HUES48 (cell line): ENCODE results near the gene FAM151A.
"Not testable (repeated sequence)": the region's sequence is repeated elsewhere in the genome, so short reads cannot be mapped to it uniquely, and the experiment has no call there.

Experiments
- H3K27ac ChIP-seq: one replicate; pipeline ENCODE4 v1.7.0; 2013; ENCODE audit warnings: low read depth, low read length, inconsistent platforms
- H3K27me3 ChIP-seq: 2 replicates; pipeline ENCODE4 v1.6.1; 2013; ENCODE audit warnings: mild to moderate bottlenecking, low read length; ENCODE audit not compliant: control insufficient read depth, insufficient read depth
- H3K36me3 ChIP-seq: 2 replicates; pipeline ENCODE4 v1.6.1; 2013; ENCODE audit warnings: low read length; ENCODE audit not compliant: control insufficient read depth, insufficient read depth
- H3K4me1 ChIP-seq: 2 replicates; pipeline ENCODE4 v1.6.1; 2013; ENCODE audit warnings: mild to moderate bottlenecking, low read length; ENCODE audit not compliant: control insufficient read depth, insufficient read depth
- H3K4me3 ChIP-seq: 2 replicates; pipeline ENCODE4 v1.5.1; 2013; ENCODE audit warnings: mild to moderate bottlenecking, low read depth, low read length
- H3K9ac ChIP-seq: 2 replicates; pipeline ENCODE4 v1.6.1; 2013; ENCODE audit warnings: mild to moderate bottlenecking, low read depth, low read length, moderate library complexity
- H3K9me3 ChIP-seq: 2 replicates; pipeline ENCODE4 v1.6.1; 2013; ENCODE audit warnings: low read length; ENCODE audit not compliant: control insufficient read depth, insufficient read depth

The FAM151A gene

DNA sequence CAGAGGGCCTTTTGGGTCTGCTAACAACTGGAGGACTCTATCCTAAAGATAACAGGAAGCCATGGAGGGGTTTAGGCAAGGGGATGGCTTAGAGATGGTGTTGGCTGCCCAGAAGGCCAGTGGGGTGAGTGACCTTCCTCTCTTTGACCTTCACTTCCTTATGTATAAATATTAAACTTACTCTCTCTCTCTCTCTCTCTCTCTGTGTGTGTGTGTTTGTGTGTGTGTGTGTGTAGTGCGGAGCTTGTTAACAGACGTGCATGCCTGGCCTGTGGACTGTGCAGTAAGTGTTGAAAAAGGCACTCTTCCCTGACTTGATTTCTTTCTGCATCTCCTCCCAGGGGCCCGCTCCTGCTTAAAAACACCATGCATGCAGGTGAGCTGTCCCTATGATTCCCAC lies 28.3 kb upstream of the FAM151A start:
- Histone ChIP-seq H3K9me3 (no peaks in the 10 kb centered on the region), H3K27me3 (no peaks in the 10 kb centered on the region), H3K4me1 (no peaks in the 10 kb centered on the region), H3K9ac (no peak overlapping the region), H3K4me3 (no peak overlapping the region), H3K27ac (no peak overlapping the region), H3K36me3 (no peaks in the 10 kb centered on the region)

DNA sequence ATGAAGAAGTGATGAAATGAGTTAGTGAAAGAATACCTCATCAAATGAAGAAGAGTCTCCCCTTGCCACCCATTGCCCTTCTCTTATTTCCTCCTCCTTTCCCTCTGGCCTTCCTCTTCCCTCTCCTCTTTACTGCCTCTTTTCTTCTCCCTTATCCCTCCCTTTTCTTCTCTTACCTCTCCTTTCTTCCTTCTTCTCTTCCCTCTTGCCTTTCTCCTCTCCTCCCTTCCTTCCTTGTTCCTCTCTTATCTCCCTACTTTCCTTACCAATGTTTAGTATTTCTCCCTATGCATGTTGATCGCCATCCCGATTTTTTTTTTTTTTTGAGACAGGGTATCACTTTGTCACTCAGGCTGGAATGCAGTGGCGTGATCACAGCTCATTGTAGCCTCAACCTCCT lies 27.1 kb upstream of the FAM151A start:
- Histone ChIP-seq H3K27ac (no peak overlapping the region), H3K9me3 (no peaks in the 10 kb centered on the region), H3K4me1 (no peaks in the 10 kb centered on the region), H3K9ac (no peak overlapping the region), H3K4me3 (no peak overlapping the region), H3K36me3 (no peaks in the 10 kb centered on the region), H3K27me3 (no peaks in the 10 kb centered on the region)

DNA sequence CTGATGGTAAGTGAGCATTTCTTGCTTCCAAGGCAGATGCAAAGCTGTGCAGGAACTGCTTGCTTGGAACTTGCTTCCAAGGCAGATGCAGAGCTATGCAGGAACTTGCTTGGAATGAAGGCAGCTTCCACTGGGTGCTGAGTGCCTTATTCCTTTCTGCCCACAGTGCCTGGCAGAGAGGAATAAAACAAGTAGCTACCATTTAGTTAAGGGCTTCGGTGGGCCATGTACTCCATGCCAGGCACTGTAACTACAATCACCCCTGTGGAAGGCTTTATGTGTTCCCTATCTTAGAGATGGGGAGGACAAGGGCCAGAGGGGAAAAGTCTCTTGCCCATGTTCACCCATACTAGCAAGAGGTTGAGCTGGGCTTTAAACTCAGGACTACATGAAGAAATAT lies 26.6 kb upstream of the FAM151A start:
- H3K27me3 ChIP-seq, result no peaks in the 10 kb centered on the region
- H3K36me3 ChIP-seq, result no peaks in the 10 kb centered on the region
- no peaks in the 10 kb centered on the region for H3K4me1 ChIP-seq
- H3K4me3 ChIP-seq, result no peak overlapping the region
- H3K9ac ChIP-seq, result no peak overlapping the region
- no peak overlapping the region for H3K27ac ChIP-seq
- H3K9me3 ChIP-seq, result no peaks in the 10 kb centered on the region

DNA sequence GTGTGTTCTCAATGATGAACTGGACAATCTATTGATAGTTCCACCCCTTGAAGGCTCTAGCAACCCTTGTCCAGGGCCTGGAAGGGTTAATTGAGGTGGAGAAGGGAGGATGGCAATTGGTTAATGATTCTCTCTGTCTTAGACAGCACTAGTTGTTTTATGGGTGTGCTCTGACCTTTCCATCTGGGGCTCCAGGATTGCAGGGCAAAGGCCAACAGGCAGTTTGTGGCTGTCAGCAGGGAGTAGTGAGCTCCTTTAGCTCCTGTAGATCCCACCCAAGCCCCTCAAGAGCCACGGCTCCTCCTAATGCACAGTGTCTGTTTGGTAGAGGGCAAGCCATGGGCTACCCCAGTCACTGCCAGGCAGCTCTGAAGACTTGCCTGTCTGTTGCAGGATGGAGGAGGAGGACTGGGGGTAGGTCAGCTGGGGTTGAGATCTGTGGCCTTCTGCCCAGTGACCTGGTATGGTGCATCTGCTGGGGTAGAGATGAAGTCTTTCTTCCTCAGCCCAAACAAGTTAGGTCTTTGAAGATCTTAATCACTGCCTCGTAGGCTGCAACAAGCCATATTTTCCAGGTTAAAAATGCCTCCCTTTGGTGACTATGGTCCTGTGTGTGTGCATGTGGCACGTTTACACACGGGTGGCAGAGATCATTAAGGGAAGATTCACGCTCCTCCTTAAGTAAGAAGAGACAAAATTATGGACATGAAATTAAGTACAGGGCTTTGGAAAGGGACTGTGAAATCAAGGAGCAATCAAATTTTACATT lies 26.0 kb upstream of the FAM151A start:
- Histone ChIP-seq H3K27me3 (no peaks in the 10 kb centered on the region), H3K9ac (no peak overlapping the region), H3K4me1 (no peaks in the 10 kb centered on the region), H3K9me3 (no peaks in the 10 kb centered on the region), H3K36me3 (no peaks in the 10 kb centered on the region), H3K4me3 (no peak overlapping the region), H3K27ac (no peak overlapping the region)

DNA sequence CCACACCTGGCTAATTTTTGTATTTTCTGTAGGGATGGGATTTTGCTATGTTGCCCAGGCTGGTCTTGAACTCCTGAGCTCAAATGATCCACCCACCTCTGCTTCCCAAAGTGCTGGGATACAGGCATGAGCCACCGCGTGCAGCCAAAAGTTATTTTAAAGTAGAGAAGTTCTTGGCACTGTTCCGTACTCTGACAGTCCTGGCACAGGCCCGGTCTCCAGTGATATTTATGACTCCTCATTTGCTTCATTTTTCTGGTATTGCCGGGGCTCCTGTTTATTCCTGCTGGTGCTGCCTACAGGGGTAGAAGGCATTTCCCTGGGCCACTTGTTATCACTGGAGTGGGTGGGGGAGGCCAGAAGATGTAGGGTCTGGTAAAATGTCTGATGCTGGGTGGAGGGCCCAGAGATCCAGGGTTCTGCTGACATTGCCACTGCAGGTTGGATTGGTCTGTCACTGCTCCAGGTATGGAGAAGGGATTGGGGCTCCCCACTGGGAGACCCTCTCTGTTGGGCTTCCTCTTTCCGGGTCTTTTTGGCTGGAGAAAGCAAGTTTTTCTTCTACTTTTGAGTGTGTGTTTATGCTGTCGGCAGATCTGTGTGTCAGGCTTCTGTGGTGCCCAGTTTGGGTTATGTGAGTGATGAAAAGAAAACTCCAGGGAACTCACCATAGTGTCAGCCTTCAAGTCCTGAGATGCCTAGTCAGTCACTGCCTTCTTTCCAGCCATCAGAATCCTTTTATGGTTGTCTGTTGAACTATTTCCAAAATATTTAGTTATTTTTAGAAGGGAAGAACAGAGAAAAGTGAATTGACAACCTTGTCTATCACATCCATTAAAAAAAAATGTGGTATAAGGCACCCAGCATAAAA lies 22.7 kb upstream of the FAM151A start:
- H3K27ac ChIP-seq, result no peak overlapping the region
- H3K9ac ChIP-seq, result no peak overlapping the region
- H3K9me3 ChIP-seq, result peaks cover 4% of the 10 kb centered on the region; the same call in 1 of the 2 replicates
- no peaks in the 10 kb centered on the region for H3K27me3 ChIP-seq
- H3K4me1 ChIP-seq, result no peaks in the 10 kb centered on the region
- H3K36me3 ChIP-seq, result no peaks in the 10 kb centered on the region
- no peak overlapping the region for H3K4me3 ChIP-seq

DNA sequence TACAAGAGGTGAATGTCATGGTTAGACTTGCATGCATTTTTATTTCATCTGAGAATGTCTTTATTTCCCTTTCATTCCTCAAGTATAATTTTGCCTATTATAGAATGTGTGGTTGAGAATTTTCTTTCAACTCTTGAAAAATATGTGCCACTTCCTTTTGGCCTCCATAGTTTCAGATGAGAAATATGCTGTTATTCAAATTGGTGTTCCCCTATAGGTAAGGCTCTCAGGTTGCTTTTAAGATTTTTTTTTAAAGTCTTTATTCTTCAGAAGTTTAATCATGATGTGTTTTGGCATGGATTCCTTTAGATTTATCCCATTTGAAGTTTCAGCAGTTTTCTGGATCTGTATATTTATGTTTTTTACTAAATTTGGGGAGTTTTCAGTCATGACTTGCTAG lies 20.4 kb upstream of the FAM151A start:
- no peaks in the 10 kb centered on the region for H3K27me3 ChIP-seq
- H3K9ac ChIP-seq, result no peak overlapping the region
- no peaks in the 10 kb centered on the region for H3K4me1 ChIP-seq
- no peak overlapping the region for H3K4me3 ChIP-seq
- no peaks in the 10 kb centered on the region for H3K36me3 ChIP-seq
- peaks cover 4% of the 10 kb centered on the region; the same call in 1 of the 2 replicates for H3K9me3 ChIP-seq
- no peak overlapping the region for H3K27ac ChIP-seq

DNA sequence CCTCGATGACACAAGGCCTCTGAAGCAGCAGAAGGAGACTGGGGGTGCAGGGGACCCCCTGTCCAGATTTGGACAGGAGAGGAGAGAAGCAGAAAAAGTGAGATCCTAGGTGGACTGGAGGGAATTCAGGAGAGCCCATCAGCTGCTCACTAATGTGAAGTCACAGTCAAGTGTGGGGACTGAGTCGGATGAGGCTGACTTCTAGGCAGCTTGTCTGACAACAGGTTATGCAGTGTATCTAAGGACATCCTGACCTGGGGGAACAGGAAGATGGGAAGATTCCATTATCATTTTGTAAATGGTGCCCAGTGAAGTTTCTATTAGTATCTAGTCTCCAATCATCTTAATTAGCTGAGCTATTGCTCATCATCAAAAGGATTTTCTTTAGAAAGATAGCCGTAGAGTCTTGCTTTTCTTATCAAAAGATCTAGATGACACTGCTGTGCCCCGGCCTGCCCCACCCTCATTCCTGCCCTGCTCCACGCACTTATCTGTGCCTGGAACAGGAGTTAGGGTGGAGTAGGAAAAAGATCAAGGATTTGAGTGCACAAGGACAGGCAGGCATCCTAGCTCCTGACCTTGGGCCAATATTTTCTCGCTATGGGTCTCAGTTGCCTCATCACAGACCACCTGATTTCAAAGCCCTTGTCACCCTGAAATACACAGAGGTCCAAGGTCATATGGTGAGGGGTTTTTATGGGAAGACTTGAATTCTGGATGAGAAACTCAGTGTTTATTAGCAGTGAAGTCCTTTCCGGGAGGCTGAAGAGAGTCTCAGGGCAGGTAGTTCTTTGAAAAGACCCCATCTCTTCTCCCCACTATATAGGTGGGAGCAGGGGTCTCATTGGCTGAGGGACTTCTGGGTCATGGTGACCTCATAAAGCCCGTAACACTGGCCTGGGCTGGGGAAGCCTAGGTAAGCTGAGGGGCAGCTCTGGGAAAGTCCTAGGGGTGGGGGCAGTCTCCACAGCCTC lies 17.8 kb upstream of the FAM151A start, which contains the start of gene MROH7:
Gene MROH7 (plus strand): TSS at position 924 of the 974 bp plus-strand sequence. CDS start 11,141 bp downstream, outside the sequence.
- Histone ChIP-seq H3K9me3 (peaks cover 4% of the 10 kb centered on the region; the same call in 1 of the 2 replicates), H3K4me3 (no peak within 1 kb of the TSS), H3K36me3 (no peaks in the 10 kb centered on the region), H3K4me1 (no peaks in the 10 kb centered on the region), H3K27me3 (no peaks in the 10 kb centered on the region), H3K27ac (no peak within 1 kb of the TSS), H3K9ac (no peak within 1 kb of the TSS)

DNA sequence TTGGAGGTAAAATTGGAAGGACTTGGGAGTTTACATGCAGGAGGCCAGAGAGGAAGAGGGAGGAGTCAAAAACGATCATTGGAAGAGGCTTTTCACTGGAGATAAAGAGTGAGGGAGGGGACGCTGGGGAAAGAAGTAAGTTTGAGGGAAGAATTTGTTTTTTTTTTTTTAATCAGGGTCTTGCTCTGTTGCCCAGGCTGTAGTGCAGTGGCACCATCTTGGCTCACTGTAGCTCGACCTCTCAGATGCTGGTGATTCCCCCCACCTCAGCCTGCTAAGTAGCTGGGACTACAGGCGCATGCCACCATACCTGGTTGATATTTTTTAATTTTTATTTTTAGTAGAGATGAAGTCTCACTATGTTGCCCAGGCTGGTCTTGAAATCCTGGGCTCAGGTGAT lies 17.0 kb upstream of the FAM151A start:
- no peak overlapping the region for H3K27ac ChIP-seq
- H3K4me1 ChIP-seq, result no peaks in the 10 kb centered on the region
- H3K27me3 ChIP-seq, result no peaks in the 10 kb centered on the region
- peaks cover 6% of the 10 kb centered on the region; the same call in 1 of the 2 replicates for H3K9me3 ChIP-seq
- H3K4me3 ChIP-seq, result no peak overlapping the region
- no peak overlapping the region for H3K9ac ChIP-seq
- H3K36me3 ChIP-seq, result no peaks in the 10 kb centered on the region

DNA sequence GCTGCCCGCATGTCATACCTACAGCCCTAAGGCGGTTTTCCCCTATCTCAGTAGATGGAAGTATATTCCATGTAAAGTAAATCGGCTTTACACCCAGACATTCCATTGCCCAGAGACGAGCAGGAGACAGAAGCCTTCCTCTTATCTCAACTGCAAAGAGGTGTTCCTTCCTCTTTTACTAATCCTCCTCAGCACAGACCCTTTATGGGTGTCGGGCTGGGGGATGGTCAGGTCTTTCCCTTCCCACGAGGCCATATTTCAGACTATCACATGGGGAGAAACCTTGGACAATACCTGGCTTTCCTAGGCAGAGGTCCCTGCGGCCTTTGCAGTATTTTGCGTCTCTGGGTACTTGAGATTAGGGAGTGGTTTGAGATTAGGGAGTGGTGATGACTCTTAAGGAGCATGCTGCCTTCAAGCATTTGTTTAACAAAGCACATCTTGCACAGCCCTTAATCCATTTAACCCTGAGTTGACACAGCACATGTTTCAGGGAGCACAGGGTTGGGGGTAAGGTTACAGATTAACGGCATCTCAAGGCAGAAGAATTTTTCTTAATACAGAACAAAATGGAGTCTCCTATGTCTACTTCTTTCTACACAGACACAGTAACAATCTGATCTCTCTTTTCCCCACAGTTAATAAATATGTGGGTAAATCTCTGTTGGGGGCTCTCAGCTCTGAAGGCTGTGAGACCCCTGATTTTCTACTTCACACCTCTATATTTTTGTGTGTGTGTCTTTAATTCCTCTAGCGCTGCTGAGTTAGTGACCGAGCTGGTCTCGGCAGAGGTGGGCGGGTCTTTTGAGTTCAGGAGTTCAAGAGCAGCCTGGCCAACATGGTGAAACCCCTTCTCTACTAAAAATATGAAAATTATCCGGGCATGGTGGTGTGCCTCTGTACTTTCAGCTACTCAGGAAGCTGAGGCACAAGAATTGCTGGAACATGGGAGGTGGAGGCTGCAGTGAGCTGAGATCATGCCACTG lies 13.4 kb upstream of the FAM151A start:
- H3K27me3 ChIP-seq, H3K4me3 ChIP-seq, H3K36me3 ChIP-seq, H3K9me3 ChIP-seq, H3K9ac ChIP-seq, H3K27ac ChIP-seq, H3K4me1 ChIP-seq: not testable (repeated sequence)

DNA sequence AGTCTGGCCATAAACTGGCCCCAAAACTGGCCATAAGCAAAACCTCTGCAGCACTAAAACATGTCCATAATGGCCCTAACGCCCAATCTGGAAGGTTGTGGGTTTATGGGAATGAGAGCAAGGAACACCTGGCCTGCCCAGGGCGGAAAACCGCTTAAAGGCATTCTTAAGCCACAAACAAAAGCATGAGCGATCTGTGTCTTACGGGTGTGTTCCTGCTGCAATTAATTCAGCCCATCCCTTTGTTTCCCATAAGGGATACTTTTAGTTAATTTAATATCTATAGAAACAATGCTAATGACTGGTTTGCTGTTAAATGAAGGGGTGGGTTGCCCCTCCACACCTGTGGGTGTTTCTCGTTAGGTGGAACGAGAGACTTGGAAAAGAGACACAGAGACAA lies 12.5 kb upstream of the FAM151A start:
- H3K9me3 ChIP-seq, H3K27ac ChIP-seq, H3K4me3 ChIP-seq, H3K4me1 ChIP-seq, H3K27me3 ChIP-seq, H3K9ac ChIP-seq, H3K36me3 ChIP-seq: not testable (repeated sequence)
